GM12892 (cell line): ENCODE results near the gene SLC16A8.

Experiments used
- POLR2A ChIP-seq: IDR thresholded peaks from 2 replicates; pipeline ENCODE4 v1.6.1; 2011; ENCODE audit warnings: low read depth, low read length, control low read depth
- POLR2AphosphoS5 ChIP-seq: IDR thresholded peaks from 2 replicates; pipeline ENCODE4 v1.6.1; 2011; ENCODE audit warnings: low read depth, low read length, control low read depth
- TAF1 ChIP-seq: IDR thresholded peaks from 2 replicates; pipeline ENCODE4 v1.6.1; 2011; ENCODE audit warnings: low read depth, mild to moderate bottlenecking, control low read depth, low read length, borderline replicate concordance

- TF ChIP-seq POLR2A (no peak), POLR2AphosphoS5 (no peak), TAF1 (no peak)
Measured at GRCh38 chr22:38132794-38133193, 48.8 kb upstream of the SLC16A8 start.
